Inferior parietal cortex (tissue), 1 donor: ENCODE results near the gene TMEM191C.
"Not testable (repeated sequence)": the region's sequence is repeated elsewhere in the genome, so short reads cannot be mapped to it uniquely, and the experiment has no call there.

ENCODE experiments used
- DNase-seq: peaks from one replicate; pipeline ENCODE4 v3.0.0-alpha.2; 2016; ENCODE audit errors: extremely low spot score

The TMEM191C gene

DNA sequence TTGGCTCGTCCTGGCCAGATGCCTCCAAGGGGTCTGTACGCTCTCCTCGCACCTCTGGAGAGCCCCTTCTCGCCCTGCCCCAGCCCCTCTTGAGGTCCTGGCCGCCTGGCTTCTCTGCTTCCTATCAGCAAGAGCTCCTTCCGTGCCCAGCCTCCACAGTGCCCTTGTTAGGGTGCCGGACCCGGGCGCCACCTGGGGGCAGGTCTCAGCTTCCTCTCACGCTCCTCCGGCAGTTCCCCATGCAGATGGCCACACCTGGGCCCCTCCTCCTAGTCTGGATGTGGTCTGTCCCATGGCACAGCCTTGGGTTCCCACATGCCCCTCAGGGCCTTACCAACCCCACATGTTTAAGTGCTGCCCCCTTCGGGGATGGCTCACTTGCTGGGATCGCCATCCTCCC is 6.5 kb downstream of the TMEM191C start:
- not testable (repeated sequence) for DNase-seq

- DNase-seq, result not testable (repeated sequence)
Observed at GRCh38 chr22:21484039-21484438, 16.9 kb downstream of the TMEM191C start.

DNA sequence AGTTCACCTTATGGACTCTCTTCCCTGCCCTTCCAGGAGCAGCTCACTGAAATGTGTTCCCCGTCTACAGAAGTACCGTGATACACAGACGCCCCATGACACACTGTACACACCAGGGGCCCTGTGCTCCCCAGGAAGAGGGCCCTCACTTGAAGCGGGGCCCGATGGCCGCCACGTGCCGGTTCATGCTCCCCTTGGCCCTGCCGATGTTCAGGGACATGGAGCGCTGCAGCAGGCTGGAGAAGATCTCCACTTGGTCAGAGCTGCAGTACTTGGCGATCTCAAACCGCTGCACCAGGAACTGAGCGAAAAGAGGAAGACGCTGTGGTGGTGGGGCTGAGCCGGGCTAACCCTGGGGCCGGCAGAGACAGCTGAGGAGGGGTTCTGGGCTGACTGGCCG is 20.5 kb downstream of the TMEM191C start:
- not testable (repeated sequence) for DNase-seq

DNA sequence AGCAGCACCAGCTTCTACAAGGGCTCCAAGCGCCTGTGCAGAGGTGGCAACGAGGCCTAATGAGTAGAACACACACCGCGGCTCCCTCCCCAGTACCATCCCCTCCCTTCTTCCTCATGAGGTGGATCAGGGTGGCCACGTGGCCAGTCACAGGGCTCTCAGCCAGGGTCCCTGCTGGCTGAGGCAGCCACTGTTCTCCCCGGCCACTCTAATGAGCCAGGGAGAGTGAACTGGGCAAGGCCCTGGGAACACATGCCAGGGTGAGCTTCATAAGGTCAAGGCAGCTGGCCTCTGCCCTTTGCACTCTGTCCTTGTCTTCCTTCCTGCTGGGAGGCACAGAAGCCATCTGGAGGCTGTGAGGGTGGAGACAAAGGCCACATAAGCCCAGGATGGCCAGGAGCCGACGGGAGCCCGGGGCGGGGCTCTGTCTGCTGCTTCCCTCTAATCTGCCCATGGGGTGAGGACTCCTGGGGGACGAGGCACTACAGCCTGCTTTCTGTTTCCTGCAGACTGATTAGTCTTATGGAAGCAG is 22.0 kb downstream of the TMEM191C start:
- DNase-seq, result not testable (repeated sequence)

GRCh38 chr22:21490556-21490955 is 23.4 kb downstream of the TMEM191C start:
- not testable (repeated sequence) for DNase-seq

GRCh38 chr22:21492271-21492670 is 25.1 kb downstream of the TMEM191C start:
- DNase-seq, result not testable (repeated sequence)

DNA sequence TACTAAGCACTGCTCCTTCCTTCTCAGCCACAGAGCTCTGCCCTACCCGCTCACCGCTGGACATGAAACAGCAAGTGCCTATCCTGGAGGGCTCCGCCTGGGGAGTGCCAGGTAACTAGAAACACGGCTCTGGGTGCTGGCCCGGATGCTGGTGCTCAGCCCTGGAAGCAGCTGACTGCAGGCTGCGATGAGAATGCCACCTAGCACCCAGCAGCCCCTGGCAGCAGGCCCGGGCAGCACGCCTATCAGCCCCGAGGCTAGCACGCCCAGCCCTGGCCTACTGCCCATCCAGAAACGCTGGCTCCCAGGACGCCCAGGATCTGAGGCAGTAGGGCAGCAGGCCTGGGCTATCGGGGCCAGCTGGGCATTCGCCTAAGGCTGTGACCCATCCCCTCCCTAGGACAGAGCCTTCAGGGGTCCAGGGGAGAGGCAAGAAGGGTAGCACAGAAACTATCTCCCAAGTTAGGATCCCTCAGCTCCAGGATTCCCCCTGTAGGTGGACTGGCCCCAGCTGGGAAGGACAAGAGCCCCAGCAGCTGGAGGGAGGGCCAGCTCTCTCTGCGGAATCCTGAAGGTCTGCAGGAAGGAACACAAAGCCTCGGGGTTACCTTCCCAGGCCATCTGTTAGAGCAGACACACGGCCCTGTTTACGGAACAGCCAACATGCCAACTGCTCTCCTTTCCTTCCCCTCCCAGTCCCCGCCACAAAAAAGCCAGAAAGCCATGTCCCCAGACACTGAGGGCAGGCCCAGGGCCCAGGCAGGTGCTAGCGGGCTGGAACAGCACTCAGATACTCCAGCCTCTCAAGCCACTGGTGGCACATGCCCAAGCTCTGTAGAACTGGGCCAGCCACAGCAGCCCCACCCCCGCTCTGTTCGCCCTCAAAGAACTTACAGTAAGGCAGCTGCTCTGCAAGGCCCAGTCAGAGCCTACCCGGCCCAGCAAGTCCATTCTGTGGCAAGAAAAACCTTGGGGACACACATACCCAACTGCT is 26.9 kb downstream of the TMEM191C start:
- not testable (repeated sequence) for DNase-seq

GRCh38 chr22:21497984-21498383 is 30.8 kb downstream of the TMEM191C start:
- DNase-seq, result not testable (repeated sequence)

- not testable (repeated sequence) for DNase-seq
Observed at GRCh38 chr22:21498489-21498888, 31.3 kb downstream of the TMEM191C start.

DNA sequence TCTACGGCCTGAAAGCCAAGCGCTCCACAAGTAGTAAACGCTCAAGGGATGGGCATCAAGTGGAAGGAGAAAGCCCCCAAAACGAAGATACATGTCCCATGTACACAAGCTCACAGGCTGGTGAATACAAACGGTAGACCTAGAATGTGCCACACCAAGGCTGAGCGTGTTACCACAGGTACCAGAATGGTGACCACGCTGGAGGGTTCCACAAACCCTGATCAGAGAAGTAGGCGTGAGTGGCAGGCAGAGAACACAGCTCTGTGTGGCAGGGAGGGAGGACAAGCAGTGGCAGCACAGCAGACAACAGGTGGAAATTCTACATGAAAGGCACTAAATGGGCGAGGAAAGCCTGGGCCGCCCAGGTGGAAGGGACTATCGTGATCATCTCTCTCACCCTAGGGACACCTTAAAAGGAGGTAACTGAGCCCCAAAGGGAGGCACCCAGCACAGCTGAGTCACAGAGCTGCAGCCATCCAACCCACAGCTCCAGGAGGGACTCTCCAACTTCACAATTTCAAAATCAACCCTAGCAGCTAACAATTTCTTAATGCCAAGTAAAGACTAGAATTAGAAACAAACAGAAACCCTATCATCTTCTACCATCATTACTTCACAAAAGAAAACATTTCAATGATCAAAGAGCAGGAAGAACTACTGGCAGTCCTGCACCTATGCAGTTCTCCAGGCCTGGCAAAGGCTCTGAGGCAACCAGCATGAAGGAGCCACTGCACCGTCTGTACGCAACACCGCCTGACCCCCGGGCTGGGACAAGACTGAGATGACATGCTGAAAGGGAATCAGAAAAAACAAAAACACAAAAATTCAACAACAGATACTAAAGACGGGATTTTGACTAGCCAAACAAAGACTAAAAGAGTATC is 32.7 kb downstream of the TMEM191C start:
- not testable (repeated sequence) for DNase-seq

DNA sequence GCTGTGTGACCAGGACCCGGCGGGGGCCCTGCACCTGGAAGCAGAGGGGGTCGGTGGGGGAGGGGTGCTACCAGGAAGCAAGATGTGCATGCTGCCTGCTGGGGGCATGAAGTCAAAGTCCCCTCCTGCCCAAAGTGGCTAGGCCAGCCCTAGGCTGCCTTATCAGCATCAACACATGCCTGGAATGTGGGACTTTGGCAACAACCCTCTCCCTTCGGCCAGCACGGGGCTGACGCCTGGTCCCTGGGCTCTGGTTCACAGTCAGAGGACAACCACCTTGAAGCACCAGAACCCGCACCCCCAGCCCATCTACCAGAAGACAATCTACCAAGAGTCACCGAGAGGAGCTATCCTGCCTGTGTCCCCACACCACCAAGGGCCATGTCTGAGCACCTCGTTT is 43.2 kb downstream of the TMEM191C start:
- not testable (repeated sequence) for DNase-seq

GRCh38 chr22:21512022-21512421 is 44.8 kb downstream of the TMEM191C start:
- DNase-seq, result not testable (repeated sequence)

- not testable (repeated sequence) for DNase-seq
Observed at GRCh38 chr22:21514117-21514516, 46.9 kb downstream of the TMEM191C start.

DNA sequence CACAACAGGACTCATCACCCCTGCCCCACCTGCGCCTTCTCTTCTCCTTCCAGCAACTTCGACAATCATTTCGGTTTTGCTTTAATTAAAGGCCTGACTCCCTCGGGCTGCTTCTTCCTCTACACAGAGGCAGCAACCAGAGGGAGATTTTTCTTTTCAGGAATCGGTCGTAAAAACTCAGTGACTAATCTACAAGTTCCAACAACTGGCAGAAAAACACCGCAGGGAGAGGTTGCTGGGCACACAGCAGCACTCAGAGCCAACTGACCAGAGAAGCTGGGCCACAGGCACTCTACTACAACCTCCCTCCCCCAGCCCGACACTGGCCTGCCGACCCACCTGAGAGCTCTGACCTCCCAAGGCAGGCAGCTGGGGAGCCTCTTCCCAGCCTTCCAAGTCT is 48.0 kb downstream of the TMEM191C start:
- not testable (repeated sequence) for DNase-seq

DNA sequence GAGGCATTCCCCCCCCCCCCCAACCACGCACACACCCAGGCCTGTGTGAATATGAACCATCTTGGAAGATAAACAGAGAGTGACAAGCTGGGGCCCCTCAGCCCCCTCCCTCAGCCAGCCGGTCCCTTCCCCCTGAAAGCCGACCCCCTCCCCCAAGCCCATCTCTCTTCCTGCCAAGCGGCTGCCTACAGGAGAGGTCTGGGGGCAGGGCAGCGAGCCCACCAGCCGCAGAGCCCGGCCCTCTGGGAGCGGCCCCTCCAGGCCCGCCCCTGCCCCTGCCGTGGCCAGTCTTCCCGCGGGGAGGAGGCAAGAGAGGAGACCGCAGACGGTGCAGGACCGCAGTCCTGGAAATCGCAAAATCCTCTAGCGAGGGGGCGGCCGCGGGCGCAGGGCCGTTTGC is 49.3 kb downstream of the TMEM191C start:
- not testable (repeated sequence) for DNase-seq

DNA sequence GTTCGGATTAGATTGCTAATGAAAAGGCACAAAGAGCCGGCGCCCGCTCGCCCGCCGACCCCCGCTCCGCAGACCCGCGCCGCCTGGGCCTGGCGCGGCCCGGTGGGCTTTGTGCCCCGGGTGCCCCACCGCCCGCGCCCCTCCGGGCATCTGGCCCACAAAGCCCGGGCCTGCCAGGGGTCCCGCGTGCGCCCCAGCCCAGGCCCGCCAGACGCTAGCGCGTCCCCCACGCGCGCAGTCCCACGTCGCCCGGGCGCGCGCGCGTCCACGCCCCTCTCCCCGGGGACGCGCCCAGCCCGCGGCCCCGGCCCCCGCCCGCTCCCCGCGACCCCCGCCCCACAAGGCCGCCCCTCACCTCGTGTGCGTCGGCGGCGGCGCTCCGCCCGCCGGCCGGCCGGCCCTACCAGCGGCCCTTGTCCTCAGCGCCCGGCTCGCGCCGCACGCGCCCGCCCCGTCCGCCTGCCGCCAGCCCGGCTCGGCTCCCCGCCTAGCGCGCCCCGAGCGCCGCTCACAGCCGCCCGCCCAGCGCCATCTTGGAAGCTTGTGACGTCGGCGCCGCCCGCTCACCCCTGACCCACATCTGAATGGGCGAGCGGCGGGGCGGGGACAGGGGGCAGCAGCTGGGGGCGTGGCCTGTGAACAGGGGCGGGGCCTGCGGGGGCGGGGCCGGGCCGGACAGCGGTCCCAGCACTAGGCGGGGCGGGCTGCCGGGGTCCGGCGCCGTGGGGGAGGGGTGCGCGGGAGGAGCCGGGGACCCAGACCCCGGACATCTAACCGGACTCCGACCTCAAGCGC is 50.0 kb downstream of the TMEM191C start:
- DNase-seq, result not testable (repeated sequence)
